ENCODE results near the gene LMO7.

LMO7 gene

GRCh38 chr13:75749407-75749806, 113.3 kb downstream of the LMO7 start:
- DNase-seq = no peak

- no peak for DNase-seq
Measured at GRCh38 chr13:75751350-75751749, 115.2 kb downstream of the LMO7 start.

- DNase-seq = no peak
Measured at GRCh38 chr13:75752826-75753225, 116.7 kb downstream of the LMO7 start.

- DNase-seq = no peak
Measured at GRCh38 chr13:75754936-75755335, 118.8 kb downstream of the LMO7 start.

GRCh38 chr13:75757336-75757735, 121.2 kb downstream of the LMO7 start:
- DNase-seq = no peak

- DNase-seq = no peak
Measured at GRCh38 chr13:75759531-75759930, 123.4 kb downstream of the LMO7 start.

GRCh38 chr13:75760131-75761021, 124.2 kb downstream of the LMO7 start:
- no peak for DNase-seq

GRCh38 chr13:75761369-75761768, 125.2 kb downstream of the LMO7 start:
- peak; percentile 18 for DNase-seq

- peak; percentile 48 for DNase-seq
Measured at GRCh38 chr13:75762076-75762937, 126.2 kb downstream of the LMO7 start.

GRCh38 chr13:75762955-75763354, 126.8 kb downstream of the LMO7 start:
- DNase-seq = no peak

GRCh38 chr13:75763512-75763911, 127.4 kb downstream of the LMO7 start:
- no peak for DNase-seq

GRCh38 chr13:75764251-75764925, 128.3 kb downstream of the LMO7 start:
- no peak for DNase-seq

- no peak for DNase-seq
Measured at GRCh38 chr13:75764926-75765310, 128.8 kb downstream of the LMO7 start.

- no peak for DNase-seq
Measured at GRCh38 chr13:75766636-75767035, 130.5 kb downstream of the LMO7 start.

- DNase-seq = no peak
Measured at GRCh38 chr13:75769141-75769905, 133.2 kb downstream of the LMO7 start.

GRCh38 chr13:75770164-75770563, 134.0 kb downstream of the LMO7 start:
- no peak for DNase-seq

GRCh38 chr13:75770592-75771011, 134.5 kb downstream of the LMO7 start:
- no peak for DNase-seq

- no peak for DNase-seq
Measured at GRCh38 chr13:75771226-75771625, 135.1 kb downstream of the LMO7 start.

- no peak for DNase-seq
Measured at GRCh38 chr13:75771818-75772217, 135.7 kb downstream of the LMO7 start.

- DNase-seq = no peak
Measured at GRCh38 chr13:75774176-75774575, 138.0 kb downstream of the LMO7 start.

GRCh38 chr13:75776550-75776949, 140.4 kb downstream of the LMO7 start:
- no peak for DNase-seq

- DNase-seq = no peak
Measured at GRCh38 chr13:75779393-75779792, 143.3 kb downstream of the LMO7 start.
